RWPE2 (cell line): Measurements from ENCODE around the gene FOXI3.

ENCODE experiments used
- ATAC-seq: fragments of 200-7000 bp; cut with Tn5 transposase; 3 replicates; pipeline ENCODE4 v1.9.1; 2021; ENCODE audit warnings: low read depth
- DNase-seq: peaks from one replicate; pipeline ENCODE4 v3.0.0-alpha.2; 2020; ENCODE audit warnings: low spot score
- H3K27ac ChIP-seq: fragments of 450-650 bp; 2 replicates; pipeline ENCODE4 v1.5.1; 2017; ENCODE audit warnings: mild to moderate bottlenecking; ENCODE audit not compliant: poor library complexity, severe bottlenecking
- H3K27me3 ChIP-seq: fragments of 250-450 bp; sonication (Bioruptor Pico); 2 replicates; pipeline ENCODE4 v1.5.1; 2021; ENCODE audit warnings: mild to moderate bottlenecking, moderate library complexity; ENCODE audit not compliant: insufficient read depth, poor library complexity, severe bottlenecking
- H3K36me3 ChIP-seq: fragments of 250-450 bp; sonication (Bioruptor Pico); 2 replicates; pipeline ENCODE4 v1.5.1; 2020; ENCODE audit warnings: low read depth, mild to moderate bottlenecking, moderate library complexity
- H3K4me1 ChIP-seq: fragments of 250-450 bp; sonication (Bioruptor Pico); 2 replicates; pipeline ENCODE4 v1.5.1; 2021; ENCODE audit warnings: mild to moderate bottlenecking, moderate library complexity; ENCODE audit not compliant: insufficient read depth, poor library complexity, severe bottlenecking
- H3K4me3 ChIP-seq: fragments of 250-450 bp; sonication (Bioruptor Pico); 2 replicates; pipeline ENCODE4 v1.5.1; 2021; ENCODE audit warnings: mild to moderate bottlenecking, moderate library complexity; ENCODE audit not compliant: severe bottlenecking
- H3K9me3 ChIP-seq: fragments of 250-450 bp; sonication (Bioruptor Pico); 2 replicates; pipeline ENCODE4 v1.5.1; 2021; ENCODE audit warnings: mild to moderate bottlenecking, moderate library complexity; ENCODE audit not compliant: severe bottlenecking
- CTCF ChIP-seq: fragments of 450-650 bp; IDR thresholded peaks from one replicate; pipeline ENCODE4 v1.5.1; 2017; ENCODE audit warnings: mild to moderate bottlenecking, moderate library complexity; ENCODE audit not compliant: poor library complexity, severe bottlenecking

The FOXI3 gene

GRCh38 chr2:88469202-88470114 is 17.0 kb upstream of the FOXI3 start:
- Histone ChIP-seq H3K9me3 (no peaks in the 10 kb centered on the region), H3K4me3 (no peak overlapping the region), H3K36me3 (no peaks in the 10 kb centered on the region), H3K4me1 (no peaks in the 10 kb centered on the region), H3K27ac (no peak overlapping the region), H3K27me3 (no peaks in the 10 kb centered on the region)
- DNase-seq (no peak), ATAC-seq (no peak)
- no peak for TF ChIP-seq CTCF

GRCh38 chr2:88464153-88464552 is 11.7 kb upstream of the FOXI3 start:
- DNase-seq (no peak), ATAC-seq (no peak)
- Histone ChIP-seq H3K36me3 (no peaks in the 10 kb centered on the region), H3K27ac (no peak overlapping the region), H3K4me3 (no peak overlapping the region), H3K9me3 (no peaks in the 10 kb centered on the region), H3K27me3 (no peaks in the 10 kb centered on the region), H3K4me1 (no peaks in the 10 kb centered on the region)
- no peak for TF ChIP-seq CTCF

GRCh38 chr2:88458633-88459032 is 6.1 kb upstream of the FOXI3 start:
- Histone ChIP-seq H3K36me3 (no peaks in the 10 kb centered on the region), H3K4me1 (no peaks in the 10 kb centered on the region), H3K9me3 (no peaks in the 10 kb centered on the region), H3K4me3 (no peak overlapping the region), H3K27me3 (peaks cover 18% of the 10 kb centered on the region), H3K27ac (no peak overlapping the region)
- ATAC-seq (no peak), DNase-seq (no peak)
- no peak for TF ChIP-seq CTCF

GRCh38 chr2:88452980-88453582 is 588 bp upstream of the FOXI3 start:
- Histone ChIP-seq H3K4me3 (no peak overlapping the region), H3K27me3 (peaks cover 66% of the 10 kb centered on the region), H3K9me3 (no peaks in the 10 kb centered on the region), H3K4me1 (no peaks in the 10 kb centered on the region), H3K36me3 (no peaks in the 10 kb centered on the region), H3K27ac (no peak overlapping the region)
- no peak for TF ChIP-seq CTCF
- DNase-seq (no peak), ATAC-seq (no peak)
